Measurements from ENCODE around the gene CASP4.
"Not testable (repeated sequence)": the region's sequence is repeated elsewhere in the genome, so short reads cannot be mapped to it uniquely, and the experiment has no call there.

CASP4 gene

DNA sequence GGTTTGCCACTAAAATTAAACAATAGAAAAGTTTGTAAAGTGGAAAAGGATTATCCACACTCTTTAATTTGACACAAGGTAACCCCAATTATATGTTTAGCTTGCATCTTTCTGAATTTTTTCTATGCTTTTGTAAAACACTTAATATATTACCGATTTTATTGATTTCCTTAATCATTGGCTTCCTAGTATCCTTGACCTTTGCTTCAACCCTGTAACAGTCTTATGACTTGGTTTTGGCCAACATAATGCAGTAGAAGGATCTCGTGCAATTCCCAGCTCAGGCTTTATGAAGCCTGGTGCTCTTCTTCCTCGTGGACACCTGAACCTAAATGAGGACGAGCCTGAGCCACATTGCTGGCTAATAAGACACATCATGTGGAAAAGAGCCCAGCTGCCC is 23.6 kb upstream of the CASP4 start:
- H3K36me3 ChIP-seq (ENCODE audit: insufficient read depth, low read length) = no peaks in the 10 kb centered on the region
- H3K27me3 ChIP-seq (ENCODE audit: insufficient read depth, low read length) = no peaks in the 10 kb centered on the region
- no peak overlapping the region for H3K27ac ChIP-seq (ENCODE audit: low read depth, low read length)
- H3K4me3 ChIP-seq (ENCODE audit: low read depth, low read length) = no peak overlapping the region
- no peaks in the 10 kb centered on the region for H3K4me1 ChIP-seq (ENCODE audit: control insufficient read depth, insufficient read depth, low read length, unreplicated experiment)
- H2AFZ ChIP-seq (ENCODE audit: low read length, unreplicated experiment) = no peak overlapping the region
- H3K79me2 ChIP-seq (ENCODE audit: control insufficient read depth, insufficient read depth, low read length, unreplicated experiment) = no peaks in the 10 kb centered on the region

DNA sequence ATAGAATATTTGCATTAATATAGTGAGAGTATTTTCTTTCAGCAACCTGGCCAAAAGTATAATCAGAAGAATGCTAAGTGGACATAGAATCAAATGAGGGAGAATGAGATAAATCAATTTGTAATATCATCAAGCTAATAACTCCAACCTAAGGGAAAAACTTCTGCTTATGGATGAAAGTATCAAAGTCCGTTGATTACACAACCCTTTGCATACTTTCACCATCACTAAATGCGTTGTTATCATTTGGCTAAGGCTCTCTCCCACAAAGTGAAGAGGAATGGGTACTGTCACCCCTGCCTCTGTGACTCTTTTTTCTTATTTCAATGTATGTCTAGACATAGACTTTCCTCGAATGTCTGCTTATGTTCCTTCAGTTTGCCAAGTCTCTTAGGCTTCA is 16.4 kb upstream of the CASP4 start:
- H3K4me1 ChIP-seq (ENCODE audit: control insufficient read depth, insufficient read depth, low read length, unreplicated experiment) = no peaks in the 10 kb centered on the region
- no peak overlapping the region for H2AFZ ChIP-seq (ENCODE audit: low read length, unreplicated experiment)
- H3K27ac ChIP-seq (ENCODE audit: low read depth, low read length) = no peak overlapping the region
- H3K27me3 ChIP-seq (ENCODE audit: insufficient read depth, low read length) = no peaks in the 10 kb centered on the region
- no peaks in the 10 kb centered on the region for H3K36me3 ChIP-seq (ENCODE audit: insufficient read depth, low read length)
- no peaks in the 10 kb centered on the region for H3K79me2 ChIP-seq (ENCODE audit: control insufficient read depth, insufficient read depth, low read length, unreplicated experiment)
- H3K4me3 ChIP-seq (ENCODE audit: low read depth, low read length) = no peak overlapping the region

GRCh38 chr11:104979839-104980238 is 11.5 kb upstream of the CASP4 start:
- H3K4me1 ChIP-seq (ENCODE audit: control insufficient read depth, insufficient read depth, low read length, unreplicated experiment) = no peaks in the 10 kb centered on the region
- no peaks in the 10 kb centered on the region for H3K36me3 ChIP-seq (ENCODE audit: insufficient read depth, low read length)
- H3K27me3 ChIP-seq (ENCODE audit: insufficient read depth, low read length) = no peaks in the 10 kb centered on the region
- H3K4me3 ChIP-seq (ENCODE audit: low read depth, low read length) = no peak overlapping the region
- H3K27ac ChIP-seq (ENCODE audit: low read depth, low read length) = no peak overlapping the region
- no peak overlapping the region for H2AFZ ChIP-seq (ENCODE audit: low read length, unreplicated experiment)
- H3K79me2 ChIP-seq (ENCODE audit: control insufficient read depth, insufficient read depth, low read length, unreplicated experiment) = no peaks in the 10 kb centered on the region

GRCh38 chr11:104973616-104974015 is 5.2 kb upstream of the CASP4 start:
- Histone ChIP-seq H3K4me1 (ENCODE audit: control insufficient read depth, insufficient read depth, low read length, unreplicated experiment) (no peaks in the 10 kb centered on the region), H3K27ac (ENCODE audit: low read depth, low read length) (no peak overlapping the region), H3K4me3 (ENCODE audit: low read depth, low read length) (no peak overlapping the region), H2AFZ (ENCODE audit: low read length, unreplicated experiment) (no peak overlapping the region), H3K27me3 (ENCODE audit: insufficient read depth, low read length) (no peaks in the 10 kb centered on the region), H3K79me2 (ENCODE audit: control insufficient read depth, insufficient read depth, low read length, unreplicated experiment) (no peaks in the 10 kb centered on the region), H3K36me3 (ENCODE audit: insufficient read depth, low read length) (no peaks in the 10 kb centered on the region)

GRCh38 chr11:104972924-104973323 is 4.5 kb upstream of the CASP4 start:
- H3K4me3 ChIP-seq (ENCODE audit: low read depth, low read length); H2AFZ ChIP-seq (ENCODE audit: low read length, unreplicated experiment); H3K27me3 ChIP-seq (ENCODE audit: insufficient read depth, low read length); H3K27ac ChIP-seq (ENCODE audit: low read depth, low read length); H3K79me2 ChIP-seq (ENCODE audit: control insufficient read depth, insufficient read depth, low read length, unreplicated experiment); H3K4me1 ChIP-seq (ENCODE audit: control insufficient read depth, insufficient read depth, low read length, unreplicated experiment); H3K36me3 ChIP-seq (ENCODE audit: insufficient read depth, low read length): not testable (repeated sequence)

- no peaks in the 10 kb centered on the region for H3K36me3 ChIP-seq (ENCODE audit: insufficient read depth, low read length)
- H3K79me2 ChIP-seq (ENCODE audit: control insufficient read depth, insufficient read depth, low read length, unreplicated experiment) = peaks cover 24% of the 10 kb centered on the region
- no peak overlapping the region for H3K4me3 ChIP-seq (ENCODE audit: low read depth, low read length)
- H2AFZ ChIP-seq (ENCODE audit: low read length, unreplicated experiment) = no peak overlapping the region
- no peak overlapping the region for H3K27ac ChIP-seq (ENCODE audit: low read depth, low read length)
- H3K4me1 ChIP-seq (ENCODE audit: control insufficient read depth, insufficient read depth, low read length, unreplicated experiment) = peaks cover 9% of the 10 kb centered on the region
- no peaks in the 10 kb centered on the region for H3K27me3 ChIP-seq (ENCODE audit: insufficient read depth, low read length)
These were observed 2.4 kb upstream of the CASP4 start for GRCh38 chr11:104970756-104971155.

DNA sequence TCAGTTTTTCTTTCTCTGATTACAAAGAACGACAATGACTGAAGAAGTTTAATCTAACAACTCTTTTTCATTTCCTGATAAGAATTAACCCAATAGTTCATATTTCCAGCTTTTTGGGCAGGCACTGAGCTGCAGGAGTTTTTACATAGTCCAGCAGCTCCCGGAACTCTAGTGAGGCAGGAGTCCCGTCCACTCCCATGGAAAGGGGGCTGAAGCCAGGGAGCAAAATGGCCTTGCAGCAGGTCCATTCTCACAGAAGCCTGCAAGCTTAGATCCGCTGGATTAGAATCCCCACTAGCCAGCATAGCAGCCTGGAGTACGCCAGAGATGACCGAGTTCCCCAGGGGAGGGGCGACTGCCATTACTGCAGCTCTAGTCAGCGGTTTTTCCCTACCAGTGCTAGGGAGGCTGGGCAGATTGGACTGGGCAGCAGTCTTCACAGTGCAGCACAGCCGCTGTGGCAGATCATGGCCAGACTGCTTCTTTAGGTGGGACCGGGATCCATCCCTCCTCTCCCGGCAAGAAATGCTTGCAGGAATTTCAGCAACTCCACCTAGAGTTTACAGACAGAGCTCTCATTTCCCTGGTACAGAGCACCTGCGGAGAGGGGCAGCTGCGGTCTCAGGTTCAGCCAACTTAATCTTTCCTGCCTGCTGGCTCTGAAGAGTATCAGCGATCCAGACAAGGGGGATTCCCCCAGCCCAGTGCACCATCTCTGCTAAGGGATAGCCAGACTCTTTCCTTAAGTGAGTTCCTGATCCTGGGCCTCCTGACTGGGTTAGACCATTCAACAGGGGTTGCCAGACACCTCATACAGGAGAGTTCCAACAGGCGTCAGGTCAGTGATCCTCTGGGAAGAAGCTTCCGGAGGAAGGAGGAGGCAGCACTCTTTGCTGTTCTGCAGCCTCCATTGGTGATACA is 742 bp upstream of the CASP4 start:
- peaks cover 9% of the 10 kb centered on the region for H3K4me1 ChIP-seq (ENCODE audit: control insufficient read depth, insufficient read depth, low read length, unreplicated experiment)

DNA sequence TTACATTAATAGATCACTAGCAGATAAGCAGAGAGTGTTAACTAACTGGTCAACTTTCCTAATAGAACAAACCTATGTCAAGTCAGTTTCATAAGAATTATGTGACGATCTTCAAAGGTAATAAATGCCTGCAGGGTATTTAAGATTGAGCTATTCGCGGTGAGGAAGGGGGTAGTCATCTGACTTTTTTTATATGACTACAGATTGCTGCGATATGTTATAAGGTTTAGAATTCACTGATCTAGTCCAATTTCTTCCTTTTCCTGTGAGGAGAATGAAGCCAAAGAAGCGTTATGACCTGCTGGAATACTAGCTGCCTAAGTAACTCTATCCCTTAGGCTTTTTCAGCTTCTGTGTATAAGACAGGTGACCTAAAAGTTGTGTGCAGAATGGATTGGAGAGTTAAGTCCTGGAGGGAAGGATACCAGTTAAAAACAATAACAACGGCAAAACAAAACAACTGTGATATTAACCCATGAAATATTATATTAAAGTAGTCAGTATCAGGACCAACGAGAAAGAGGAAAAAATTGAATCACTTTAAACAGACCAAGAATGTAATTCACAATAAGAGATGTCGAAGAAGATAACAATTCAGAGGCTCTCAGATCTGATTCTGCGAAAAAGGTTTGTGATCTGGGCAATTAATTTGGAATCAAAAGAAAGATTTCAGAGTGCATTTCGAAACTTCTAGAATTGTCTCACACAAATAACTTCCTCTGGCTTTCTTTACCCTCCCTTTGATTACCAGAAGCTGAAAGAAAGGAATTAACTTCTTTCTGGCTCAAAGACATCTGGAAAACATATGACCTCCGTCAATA is 630 bp downstream of the CASP4 start:
- Histone ChIP-seq H3K79me2 (ENCODE audit: control insufficient read depth, insufficient read depth, low read length, unreplicated experiment) (peaks cover 37% of the 10 kb centered on the region), H3K27me3 (ENCODE audit: insufficient read depth, low read length) (no peaks in the 10 kb centered on the region), H3K36me3 (ENCODE audit: insufficient read depth, low read length) (peaks cover 21% of the 10 kb centered on the region), H2AFZ (ENCODE audit: low read length, unreplicated experiment) (peak overlapping the region; percentile 85), H3K27ac (ENCODE audit: low read depth, low read length) (peak overlapping the region; percentile 90), H3K4me3 (ENCODE audit: low read depth, low read length) (peak overlapping the region; percentile 93), H3K4me1 (ENCODE audit: control insufficient read depth, insufficient read depth, low read length, unreplicated experiment) (peaks cover 9% of the 10 kb centered on the region)

More for the DNA sequence above, 742 bp upstream of the CASP4 start:
- Histone ChIP-seq H3K4me3 (ENCODE audit: low read depth, low read length) (peak overlapping the region; percentile 93), H3K27ac (ENCODE audit: low read depth, low read length) (peak overlapping the region; percentile 90), H3K27me3 (ENCODE audit: insufficient read depth, low read length) (no peaks in the 10 kb centered on the region), H2AFZ (ENCODE audit: low read length, unreplicated experiment) (peak overlapping the region; percentile 85), H3K36me3 (ENCODE audit: insufficient read depth, low read length) (peaks cover 9% of the 10 kb centered on the region), H3K79me2 (ENCODE audit: control insufficient read depth, insufficient read depth, low read length, unreplicated experiment) (peaks cover 32% of the 10 kb centered on the region)

DNA sequence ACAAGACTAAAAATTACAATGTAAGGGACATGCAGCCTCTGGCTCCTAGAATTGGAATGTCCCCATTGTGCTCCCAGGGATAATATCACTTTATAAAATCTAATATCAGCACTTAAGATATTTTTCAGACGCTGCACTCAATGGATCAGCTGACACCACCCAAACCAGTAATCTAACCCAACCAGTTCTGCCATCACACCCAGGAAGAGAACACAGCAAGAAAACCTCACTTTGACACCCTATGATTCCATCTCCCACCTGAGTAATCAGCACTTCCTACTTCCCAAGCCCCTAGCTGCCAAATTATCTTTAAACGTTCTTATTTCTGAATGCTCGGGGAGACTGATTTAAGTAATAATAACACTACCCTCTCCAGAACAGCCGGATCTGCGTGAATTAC is 2.6 kb downstream of the CASP4 start:
- peaks cover 38% of the 10 kb centered on the region for H3K36me3 ChIP-seq (ENCODE audit: insufficient read depth, low read length)
- H2AFZ ChIP-seq (ENCODE audit: low read length, unreplicated experiment) = no peak overlapping the region
- peaks cover 42% of the 10 kb centered on the region for H3K79me2 ChIP-seq (ENCODE audit: control insufficient read depth, insufficient read depth, low read length, unreplicated experiment)
- H3K27ac ChIP-seq (ENCODE audit: low read depth, low read length) = no peak overlapping the region
- peaks cover 9% of the 10 kb centered on the region for H3K4me1 ChIP-seq (ENCODE audit: control insufficient read depth, insufficient read depth, low read length, unreplicated experiment)
- no peaks in the 10 kb centered on the region for H3K27me3 ChIP-seq (ENCODE audit: insufficient read depth, low read length)
- H3K4me3 ChIP-seq (ENCODE audit: low read depth, low read length) = no peak overlapping the region

DNA sequence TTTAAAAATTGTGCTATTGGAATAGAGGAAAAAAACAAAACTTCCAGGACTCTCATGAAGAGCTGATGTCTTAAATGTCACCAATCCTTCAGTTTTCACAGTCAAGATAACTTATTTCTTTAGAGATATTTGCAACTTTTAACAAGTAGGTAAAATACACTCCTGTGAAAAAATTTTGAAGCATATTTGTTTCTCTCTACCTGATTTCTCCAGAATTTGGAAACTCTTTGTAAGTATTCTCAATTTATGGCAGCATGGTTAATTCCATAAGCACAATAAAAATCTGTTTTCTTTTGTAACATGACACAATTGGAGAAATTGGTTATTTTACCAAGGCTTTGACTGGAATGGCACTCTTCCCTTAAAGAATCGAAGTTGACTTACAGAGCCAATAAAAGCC is 4.1 kb downstream of the CASP4 start:
- H3K79me2 ChIP-seq (ENCODE audit: control insufficient read depth, insufficient read depth, low read length, unreplicated experiment) = peaks cover 50% of the 10 kb centered on the region
- H3K27ac ChIP-seq (ENCODE audit: low read depth, low read length) = no peak overlapping the region
- H3K4me1 ChIP-seq (ENCODE audit: control insufficient read depth, insufficient read depth, low read length, unreplicated experiment) = peaks cover 9% of the 10 kb centered on the region
- H3K36me3 ChIP-seq (ENCODE audit: insufficient read depth, low read length) = peaks cover 38% of the 10 kb centered on the region
- H3K4me3 ChIP-seq (ENCODE audit: low read depth, low read length) = no peak overlapping the region
- H3K27me3 ChIP-seq (ENCODE audit: insufficient read depth, low read length) = no peaks in the 10 kb centered on the region
- no peak overlapping the region for H2AFZ ChIP-seq (ENCODE audit: low read length, unreplicated experiment)

Measured in ACC112 (cell line).